Measurements from ENCODE around the gene KLK15.

KLK15 gene

DNA sequence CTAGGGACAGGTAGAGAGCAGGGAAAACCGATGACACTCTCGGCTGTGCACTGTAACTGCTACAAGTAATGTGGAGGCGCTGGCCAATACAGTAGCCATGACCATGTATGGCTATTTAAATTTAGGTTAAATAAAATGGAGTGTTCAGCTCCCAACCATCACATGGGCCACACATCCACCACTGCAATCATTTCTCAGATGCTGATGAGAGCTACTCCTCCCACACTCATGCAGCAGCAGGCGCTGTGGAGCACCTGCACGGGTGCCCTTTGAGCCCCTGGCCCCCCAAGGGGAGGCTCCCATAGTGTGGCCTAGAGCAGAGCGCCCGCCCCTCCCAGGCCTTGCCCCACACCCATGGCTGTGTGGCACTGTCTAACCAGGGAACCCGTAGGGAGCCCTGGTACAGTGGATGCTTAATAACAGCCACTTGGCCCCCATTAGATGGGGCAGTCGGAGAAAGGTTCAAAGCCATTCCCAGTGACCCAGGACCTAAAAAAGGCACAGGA is 37.2 kb downstream of the KLK15 start:
- H3K27ac ChIP-seq (ENCODE audit: low read depth, low read length, poor library complexity, severe bottlenecking), result no peak overlapping the region

DNA sequence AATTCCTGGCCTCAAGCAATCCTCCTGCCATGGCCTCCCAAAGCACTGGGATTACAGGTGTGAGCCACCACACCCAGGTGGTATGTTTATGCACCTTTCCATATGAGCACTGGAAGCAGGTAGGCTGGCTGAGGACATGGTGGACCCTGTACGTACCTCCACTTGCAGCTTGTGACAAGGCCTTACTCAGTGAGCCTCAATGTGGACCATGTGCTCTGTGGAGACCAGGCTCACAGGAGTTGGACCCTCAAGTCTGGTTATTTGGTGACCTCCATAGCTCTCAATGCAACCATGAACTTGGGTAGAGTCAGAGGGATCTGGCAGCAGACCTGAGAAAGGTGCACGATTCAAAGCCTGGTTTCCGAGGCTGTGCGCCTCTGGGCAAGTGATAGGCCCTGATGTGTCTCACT is 37.7 kb downstream of the KLK15 start:
- Histone ChIP-seq H3K27me3 (ENCODE audit: insufficient read depth, low read length) (no peaks in the 10 kb centered on the region), H3K9me3 (ENCODE audit: low read length) (no peaks in the 10 kb centered on the region), H3K79me2 (ENCODE audit: insufficient read depth, low read length) (no peaks in the 10 kb centered on the region), H3K4me1 (ENCODE audit: insufficient read depth, low read length, severe bottlenecking) (peaks cover 5% of the 10 kb centered on the region), H3K9me2 (ENCODE audit: low read depth, low read length) (no peaks in the 10 kb centered on the region), H2AFZ (ENCODE audit: low read length) (no peak overlapping the region), H3F3A (ENCODE audit: insufficient read depth, low read length) (no peaks in the 10 kb centered on the region), H3K27ac (ENCODE audit: low read depth, low read length, poor library complexity, severe bottlenecking) (no peak overlapping the region), H3K4me3 (ENCODE audit: low read depth, low read length, poor library complexity, severe bottlenecking) (no peak overlapping the region), H3K4me2 (ENCODE audit: low read length) (no peak overlapping the region), H3K36me3 (ENCODE audit: insufficient read depth, low read length) (peaks cover 53% of the 10 kb centered on the region), H4K20me1 (ENCODE audit: insufficient read depth, low read length) (no peaks in the 10 kb centered on the region), H3K9ac (ENCODE audit: low read length) (no peak overlapping the region)
- TF ChIP-seq, protein P1, sequence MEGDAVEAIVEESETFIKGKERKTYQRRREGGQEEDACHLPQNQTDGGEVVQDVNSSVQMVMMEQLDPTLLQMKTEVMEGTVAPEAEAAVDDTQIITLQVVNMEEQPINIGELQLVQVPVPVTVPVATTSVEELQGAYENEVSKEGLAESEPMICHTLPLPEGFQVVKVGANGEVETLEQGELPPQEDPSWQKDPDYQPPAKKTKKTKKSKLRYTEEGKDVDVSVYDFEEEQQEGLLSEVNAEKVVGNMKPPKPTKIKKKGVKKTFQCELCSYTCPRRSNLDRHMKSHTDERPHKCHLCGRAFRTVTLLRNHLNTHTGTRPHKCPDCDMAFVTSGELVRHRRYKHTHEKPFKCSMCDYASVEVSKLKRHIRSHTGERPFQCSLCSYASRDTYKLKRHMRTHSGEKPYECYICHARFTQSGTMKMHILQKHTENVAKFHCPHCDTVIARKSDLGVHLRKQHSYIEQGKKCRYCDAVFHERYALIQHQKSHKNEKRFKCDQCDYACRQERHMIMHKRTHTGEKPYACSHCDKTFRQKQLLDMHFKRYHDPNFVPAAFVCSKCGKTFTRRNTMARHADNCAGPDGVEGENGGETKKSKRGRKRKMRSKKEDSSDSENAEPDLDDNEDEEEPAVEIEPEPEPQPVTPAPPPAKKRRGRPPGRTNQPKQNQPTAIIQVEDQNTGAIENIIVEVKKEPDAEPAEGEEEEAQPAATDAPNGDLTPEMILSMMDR (IDR thresholded peaks at IDR 0.05; ENCODE audit: low read length), result no peak
- no peak for TF ChIP-seq EZH2 (IDR thresholded peaks at IDR 0.05; ENCODE audit: borderline replicate concordance, low read length)

More for the DNA sequence above, 37.2 kb downstream of the KLK15 start:
- Histone ChIP-seq H3K36me3 (ENCODE audit: insufficient read depth, low read length) (peaks cover 58% of the 10 kb centered on the region), H3K4me3 (ENCODE audit: low read depth, low read length, poor library complexity, severe bottlenecking) (no peak overlapping the region), H2AFZ (ENCODE audit: low read length) (no peak overlapping the region), H3K27me3 (ENCODE audit: insufficient read depth, low read length) (no peaks in the 10 kb centered on the region), H4K20me1 (ENCODE audit: insufficient read depth, low read length) (no peaks in the 10 kb centered on the region), H3K4me2 (ENCODE audit: low read length) (no peak overlapping the region), H3K4me1 (ENCODE audit: insufficient read depth, low read length, severe bottlenecking) (peaks cover 5% of the 10 kb centered on the region), H3K79me2 (ENCODE audit: insufficient read depth, low read length) (no peaks in the 10 kb centered on the region), H3K9me2 (ENCODE audit: low read depth, low read length) (no peaks in the 10 kb centered on the region), H3F3A (ENCODE audit: insufficient read depth, low read length) (no peaks in the 10 kb centered on the region), H3K9me3 (ENCODE audit: low read length) (no peaks in the 10 kb centered on the region), H3K9ac (ENCODE audit: low read length) (no peak overlapping the region)
- TF ChIP-seq, protein P1 (IDR thresholded peaks at IDR 0.05; ENCODE audit: low read length), result peak; percentile 36; the same call in 1 of the 2 replicates
- TF ChIP-seq EZH2 (IDR thresholded peaks at IDR 0.05; ENCODE audit: borderline replicate concordance, low read length), result no peak

DNA sequence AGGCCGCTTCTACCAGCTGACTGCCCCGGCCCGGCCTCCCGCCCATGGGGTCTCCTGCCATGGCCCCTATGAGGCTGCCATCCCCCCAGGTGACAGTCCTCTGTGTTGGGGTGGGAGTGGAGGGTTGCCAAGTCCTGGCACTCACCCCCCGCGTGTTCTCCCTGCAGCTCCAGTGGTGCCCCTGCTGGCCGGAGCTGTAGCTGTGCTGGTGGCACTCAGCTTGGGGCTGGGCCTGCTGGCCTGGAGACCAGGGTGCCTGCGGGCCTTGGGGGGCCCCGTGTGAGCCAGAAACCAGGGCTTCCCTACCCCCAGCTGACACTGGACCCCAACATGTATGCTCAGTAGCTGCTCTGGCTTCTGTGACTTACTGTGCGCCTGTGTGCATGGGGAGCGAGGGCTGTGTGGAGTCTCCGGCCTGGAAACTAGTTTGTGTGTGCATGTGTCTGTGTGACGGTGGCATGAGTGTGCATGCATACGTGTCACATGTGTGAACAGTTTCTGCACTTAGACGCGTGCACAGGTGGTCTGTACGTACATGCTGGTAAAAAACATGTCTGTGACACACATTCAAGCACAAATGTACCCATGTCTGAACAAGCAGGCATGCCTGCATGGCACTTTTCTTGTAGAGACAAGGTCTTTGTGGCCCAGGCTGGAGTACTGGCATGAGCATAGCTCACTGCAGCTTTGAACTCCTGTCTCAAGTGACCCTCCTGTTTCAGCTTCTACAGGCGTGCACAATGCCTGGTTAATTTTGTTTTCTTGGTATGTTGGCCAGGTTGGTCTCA is 38.3 kb downstream of the KLK15 start:
- H2AFZ ChIP-seq (ENCODE audit: low read length), result no peak overlapping the region
- H3K36me3 ChIP-seq (ENCODE audit: insufficient read depth, low read length), result peaks cover 49% of the 10 kb centered on the region
- H3K4me2 ChIP-seq (ENCODE audit: low read length), result no peak overlapping the region
- TF ChIP-seq, protein P1 (IDR thresholded peaks at IDR 0.05; ENCODE audit: low read length), result peak; percentile 42; the same call in 1 of the 2 replicates
- TF ChIP-seq EZH2 (IDR thresholded peaks at IDR 0.05; ENCODE audit: borderline replicate concordance, low read length), result no peak
- no peaks in the 10 kb centered on the region for H3F3A ChIP-seq (ENCODE audit: insufficient read depth, low read length)
- H4K20me1 ChIP-seq (ENCODE audit: insufficient read depth, low read length), result no peaks in the 10 kb centered on the region
- no peak overlapping the region for H3K4me3 ChIP-seq (ENCODE audit: low read depth, low read length, poor library complexity, severe bottlenecking)
- H3K9me2 ChIP-seq (ENCODE audit: low read depth, low read length), result no peaks in the 10 kb centered on the region
- H3K9me3 ChIP-seq (ENCODE audit: low read length), result no peaks in the 10 kb centered on the region
- H3K27ac ChIP-seq (ENCODE audit: low read depth, low read length, poor library complexity, severe bottlenecking), result no peak overlapping the region
- H3K27me3 ChIP-seq (ENCODE audit: insufficient read depth, low read length), result no peaks in the 10 kb centered on the region
- H3K79me2 ChIP-seq (ENCODE audit: insufficient read depth, low read length), result no peaks in the 10 kb centered on the region
- H3K4me1 ChIP-seq (ENCODE audit: insufficient read depth, low read length, severe bottlenecking), result peaks cover 5% of the 10 kb centered on the region
- no peak overlapping the region for H3K9ac ChIP-seq (ENCODE audit: low read length)
